HG03442 (cell line): ENCODE measurements around the gene RIPPLY1.

Experiments
- ATAC-seq: cut with Tn5 transposase; IDR thresholded peaks from one replicate; pipeline ENCODE4 v1.9.1; 2021; ENCODE audit warnings: mild to moderate bottlenecking, moderate library complexity; ENCODE audit not compliant: unreplicated experiment

Gene RIPPLY1

GRCh38 chrX:106903291-106903824 is at the start of gene RIPPLY1:
RIPPLY1 (minus strand) TSS chrX:106903341; CDS start chrX:106903287, 54 bp downstream.
- no peak for ATAC-seq

GRCh38 chrX:106952538-106952937 is 49.4 kb upstream of the RIPPLY1 start:
- no peak for ATAC-seq

DNA sequence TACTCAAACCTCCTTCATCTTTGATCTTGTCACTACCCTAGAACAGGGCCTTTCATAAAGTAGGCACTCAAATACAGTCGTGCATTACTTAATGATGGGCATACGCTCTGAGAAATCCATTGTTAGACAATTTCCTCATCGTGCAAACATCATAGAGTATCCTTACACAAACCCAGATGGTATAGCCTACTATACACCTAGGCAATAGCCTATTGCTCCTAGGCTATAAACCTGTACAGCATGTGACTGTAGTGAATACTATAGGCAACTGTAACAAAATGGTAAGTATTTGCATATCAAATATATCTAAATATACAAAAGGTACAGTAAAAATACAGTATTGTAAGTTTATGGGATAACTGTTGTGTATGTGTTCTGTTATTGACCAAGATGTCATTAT is 48.9 kb upstream of the RIPPLY1 start:
- ATAC-seq, result no peak

- no peak for ATAC-seq
These were observed 48.1 kb upstream of the RIPPLY1 start for GRCh38 chrX:106951230-106951629.

DNA sequence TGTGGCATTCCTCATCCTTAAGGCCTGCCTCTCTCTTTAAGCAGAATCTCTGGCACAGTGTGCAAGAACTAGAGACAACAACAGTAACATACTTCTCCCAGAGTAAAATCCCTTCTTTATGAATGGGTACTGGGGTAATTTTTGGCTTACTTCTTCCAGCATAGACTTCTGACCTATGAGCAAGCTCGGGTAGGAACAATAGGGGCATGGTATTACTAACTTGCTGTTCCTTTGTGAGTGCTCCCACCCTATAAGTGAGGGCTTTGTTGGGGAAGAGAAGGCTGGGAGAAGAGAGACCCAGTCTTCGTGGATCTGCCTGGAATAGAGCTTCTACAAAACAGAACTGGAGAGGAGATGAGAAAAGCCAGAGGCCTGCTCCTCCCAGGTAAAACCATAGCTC is 47.2 kb upstream of the RIPPLY1 start:
- no peak for ATAC-seq

DNA sequence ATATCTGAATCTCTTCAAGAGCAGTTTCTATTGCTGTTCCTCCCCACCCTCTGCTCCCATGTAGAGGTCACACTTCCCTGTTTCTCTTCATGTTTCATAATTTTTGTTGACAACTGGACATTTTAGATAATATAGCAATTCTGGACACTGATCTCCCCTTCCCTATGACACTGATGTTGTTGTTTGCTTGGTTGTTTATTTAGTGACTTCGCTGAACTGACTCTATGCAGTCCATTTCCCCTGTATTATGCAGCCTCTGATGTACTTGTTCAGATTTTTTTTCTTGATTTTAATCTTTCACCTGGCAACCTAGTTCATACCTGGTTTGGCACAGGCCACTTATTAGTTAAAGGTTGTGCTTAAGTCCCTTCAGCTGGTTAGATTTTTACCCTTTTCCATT is 46.2 kb upstream of the RIPPLY1 start:
- ATAC-seq, result no peak

GRCh38 chrX:106948641-106949040 is 45.5 kb upstream of the RIPPLY1 start:
- no peak for ATAC-seq

DNA sequence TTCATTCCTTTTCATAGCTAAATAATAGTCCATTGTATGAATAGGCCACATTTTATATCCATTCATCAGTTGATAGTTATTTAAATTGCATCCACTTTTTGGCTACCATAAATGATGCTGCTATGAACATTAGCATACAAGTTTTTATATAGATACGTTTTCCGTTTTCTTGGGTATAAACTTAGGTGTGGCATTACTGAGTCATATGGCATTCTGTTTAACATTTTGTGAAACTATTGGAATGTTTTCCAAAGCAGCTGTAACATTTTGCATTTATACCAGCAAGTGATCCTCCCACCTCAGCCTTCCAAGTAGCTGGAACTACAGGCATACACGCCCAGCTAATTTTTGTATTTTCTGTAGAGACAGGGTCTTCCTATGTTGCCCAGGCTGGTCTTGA is 43.3 kb upstream of the RIPPLY1 start:
- ATAC-seq, result no peak

DNA sequence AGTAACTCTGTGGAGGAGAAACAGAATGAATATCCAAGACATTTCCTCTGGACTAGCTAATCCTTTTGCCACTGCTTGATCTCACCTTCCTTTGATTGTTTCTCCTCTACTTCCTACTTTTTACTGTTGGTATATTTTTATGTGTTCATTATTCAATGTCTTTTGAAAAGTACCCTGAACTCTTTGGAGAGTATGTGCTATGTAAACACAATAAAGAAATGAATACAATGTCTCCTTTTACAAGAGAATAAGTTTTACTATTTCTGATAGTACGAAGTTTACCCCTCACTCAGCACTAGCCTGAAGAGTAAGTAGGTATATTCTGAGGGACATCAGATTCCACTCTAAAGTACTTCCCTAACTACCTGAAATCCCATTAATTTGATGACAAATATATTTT is 36.9 kb upstream of the RIPPLY1 start:
- no peak for ATAC-seq

DNA sequence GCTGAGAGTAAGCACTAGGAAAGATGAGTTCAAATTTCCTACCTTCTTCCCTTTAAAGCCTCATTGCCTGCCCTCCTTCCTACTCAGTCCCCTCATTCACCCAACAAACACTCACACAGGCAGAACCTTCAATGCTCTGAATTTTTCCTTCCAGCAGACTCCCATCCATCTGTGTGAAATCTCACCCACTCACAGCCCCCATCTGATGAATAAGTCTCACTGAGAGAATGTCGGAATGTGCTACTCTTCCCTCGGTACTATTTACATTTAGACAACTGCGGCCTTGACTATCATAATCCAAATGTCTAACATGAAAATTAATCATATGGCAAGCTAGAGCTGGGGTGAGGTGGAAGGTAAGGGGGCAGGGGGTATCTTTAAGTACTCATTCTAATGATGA is 36.4 kb upstream of the RIPPLY1 start:
- no peak for ATAC-seq

DNA sequence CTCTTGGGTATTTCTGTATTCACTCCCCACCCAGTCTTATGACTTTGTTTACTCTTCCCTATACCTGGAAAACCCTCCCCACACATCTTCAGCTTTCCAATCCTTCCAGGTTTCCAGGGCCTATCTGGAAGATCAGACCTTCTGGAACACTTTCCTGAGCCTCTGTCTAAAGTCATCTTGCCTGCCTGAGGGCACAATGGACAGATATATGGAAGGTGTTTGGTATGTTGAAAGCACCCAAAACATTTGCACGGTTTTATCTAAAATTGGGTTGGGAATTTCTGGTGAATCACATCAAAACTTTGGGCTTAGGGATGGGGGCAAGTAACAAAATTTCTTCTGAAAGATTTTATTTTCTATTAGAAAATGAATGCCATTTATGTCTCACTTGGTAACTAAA is 33.1 kb upstream of the RIPPLY1 start:
- no peak for ATAC-seq

DNA sequence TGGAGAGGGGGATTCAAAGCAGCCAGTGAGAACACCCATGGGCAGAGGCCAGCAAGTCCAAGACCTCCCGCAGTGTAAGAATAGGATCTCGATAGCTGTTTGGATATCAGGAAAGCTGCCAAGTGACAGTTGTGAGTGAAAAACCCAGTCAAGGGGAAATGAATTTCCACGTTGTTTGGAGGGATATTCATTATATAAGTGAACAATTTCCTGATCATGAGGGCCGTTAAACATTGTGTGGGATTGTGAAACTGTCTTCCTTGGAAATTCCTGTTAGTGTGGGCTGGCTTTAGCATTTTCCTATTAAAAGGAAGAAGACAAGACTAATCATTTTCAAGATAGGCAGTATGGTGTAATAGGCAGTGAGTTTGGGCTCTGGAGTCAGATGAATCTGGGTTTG is 32.0 kb upstream of the RIPPLY1 start:
- no peak for ATAC-seq

- ATAC-seq, result no peak
These were observed 30.4 kb upstream of the RIPPLY1 start for GRCh38 chrX:106933538-106933961.

- ATAC-seq, result no peak
These were observed 29.9 kb upstream of the RIPPLY1 start for GRCh38 chrX:106932960-106933537.

GRCh38 chrX:106932492-106932923 is 29.4 kb upstream of the RIPPLY1 start:
- ATAC-seq, result no peak

GRCh38 chrX:106931831-106932491 is 28.8 kb upstream of the RIPPLY1 start:
- ATAC-seq, result no peak

GRCh38 chrX:106928227-106928626 is 25.1 kb upstream of the RIPPLY1 start:
- no peak for ATAC-seq

GRCh38 chrX:106927700-106928099 is 24.6 kb upstream of the RIPPLY1 start:
- ATAC-seq, result no peak

DNA sequence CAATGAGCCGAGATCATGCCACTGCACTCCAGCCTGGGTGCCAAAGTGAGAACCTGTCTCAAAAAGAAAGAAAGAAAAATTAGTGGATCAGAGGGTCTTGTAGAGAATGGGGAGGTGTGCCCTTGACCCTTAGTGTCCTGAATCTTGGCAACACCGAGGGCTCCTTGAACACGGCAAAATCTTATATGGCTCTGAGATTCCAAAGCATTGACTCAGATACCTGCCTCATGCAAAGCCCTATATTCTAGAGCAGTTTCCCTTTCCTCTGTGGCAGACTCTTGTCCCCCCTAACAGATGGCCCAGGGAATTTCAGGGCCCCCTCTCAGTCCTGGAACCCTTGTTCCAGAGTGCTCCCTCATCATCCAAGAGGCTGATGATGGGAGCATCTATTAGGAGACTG is 23.9 kb upstream of the RIPPLY1 start:
- ATAC-seq, result no peak

DNA sequence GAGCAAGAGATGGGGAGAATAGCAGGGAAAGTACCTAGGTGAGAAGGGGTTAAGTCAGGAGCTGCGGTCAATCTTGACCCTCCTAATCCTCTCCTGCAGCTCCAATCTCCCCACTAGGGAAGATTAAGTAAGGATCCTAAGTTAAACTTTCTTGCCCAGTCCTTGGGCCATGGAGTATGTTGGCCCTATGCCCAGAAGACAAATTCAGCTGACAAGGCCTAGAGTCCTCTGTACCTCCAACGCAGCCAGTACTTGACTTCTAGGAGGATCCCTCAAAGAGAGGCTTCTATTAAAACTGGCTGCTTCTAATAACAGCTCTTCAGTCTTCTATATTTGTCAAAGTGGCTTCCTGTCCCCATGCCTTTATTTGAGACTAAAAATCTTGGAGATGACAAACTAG is 18.5 kb upstream of the RIPPLY1 start:
- ATAC-seq, result no peak

DNA sequence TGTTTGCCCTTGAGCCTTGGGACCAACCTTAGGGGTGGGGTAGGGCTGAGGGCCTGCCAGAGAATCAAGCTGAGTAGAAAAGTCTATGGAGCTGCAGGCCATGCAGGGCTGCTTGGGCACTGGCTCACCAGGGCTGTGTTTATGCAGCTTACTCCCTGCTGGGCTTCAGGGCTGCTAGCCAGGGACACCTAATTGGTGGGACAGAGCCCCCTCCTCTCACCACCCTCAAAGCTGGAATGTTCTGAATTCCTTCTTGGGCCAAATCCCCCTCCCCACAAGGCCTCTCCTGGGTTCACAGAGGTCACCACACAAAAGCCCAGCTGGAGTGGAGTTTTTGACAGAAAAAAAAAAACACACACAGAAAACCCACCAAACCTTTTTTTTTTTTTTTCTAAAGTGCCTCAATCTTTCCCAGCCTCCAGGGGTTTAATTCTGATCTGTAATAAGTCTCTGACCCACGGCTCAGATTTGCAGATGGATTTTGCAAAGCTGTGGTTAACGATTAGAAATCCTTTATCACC is 16.9 kb upstream of the RIPPLY1 start, which contains the start of gene CLDN2:
CLDN2 (plus strand) TSS at position 471 of the 521 bp plus-strand sequence. CDS start 7,827 bp downstream, outside the sequence.
- ATAC-seq, result no peak

DNA sequence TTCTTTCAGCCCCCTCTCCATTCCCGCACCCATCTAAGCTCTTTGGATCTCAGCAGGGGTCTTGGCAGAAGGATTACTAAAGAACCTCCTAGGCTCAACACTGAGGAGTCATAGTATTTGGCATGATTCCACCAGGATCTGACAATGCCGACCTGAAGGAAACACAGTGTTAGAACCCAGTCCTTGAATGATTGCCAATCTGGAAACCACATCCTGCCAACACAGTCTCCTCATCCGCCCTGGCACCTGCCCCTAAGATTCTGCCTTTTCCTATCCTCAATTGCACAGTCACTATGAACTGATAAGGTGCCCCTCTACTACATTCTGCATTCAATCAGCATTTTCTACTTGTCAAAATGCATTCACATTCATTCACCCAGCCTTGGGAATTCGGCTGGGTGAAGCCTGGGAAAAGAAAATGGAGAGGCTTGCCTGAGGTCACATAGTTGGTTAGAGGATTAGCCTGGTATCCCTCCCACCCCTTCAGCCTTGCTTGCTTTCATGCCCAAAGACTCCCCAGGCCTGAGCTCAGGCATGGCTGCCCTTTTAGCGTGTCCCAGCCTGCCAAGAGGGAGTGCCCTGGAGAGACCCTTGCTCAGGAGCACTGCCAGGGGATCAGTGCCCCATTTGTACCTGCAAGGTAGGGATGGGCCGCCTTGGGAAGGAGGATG is 14.8 kb upstream of the RIPPLY1 start:
- no peak for ATAC-seq
